ENCODE results near the gene CNN2. TPM values are rescaled to one million over a fixed set of nuclear protein-coding genes. Genes with fewer than 3 reads are reported as not detected.
A peak's percentile ranks its signal among the peaks of the same experiment; 100 is the strongest.
"Not testable (repeated sequence)": the region's sequence is repeated elsewhere in the genome, so short reads cannot be mapped to it uniquely, and the experiment has no call there.

Gene CNN2
- polyA plus RNA-seq, 3 donors, result 69.9 to 213 (median 144) TPM

GRCh38 chr19:1020868-1021425 is 5.5 kb upstream of the CNN2 start, which contains the start of gene TMEM259:
Gene TMEM259 (minus strand): TSS chr19:1021123. CDS start chr19:1020996, 127 bp downstream.
- Histone ChIP-seq H3K4me3 (replicated peaks in 1 of 3; ENCODE audit: low read depth in 2 of 3, low read length in 3 of 3) (peak within 1 kb of the TSS; percentile 45 to 96 (median 96)), H3K36me3 (replicated peaks in 1 of 2; ENCODE audit: control insufficient read depth in 1 of 2, insufficient read depth in 2 of 2, low read length in 2 of 2) (peaks cover 0 to 8% of the 10 kb centered on the region in 2 donors), H3K27ac (ENCODE audit: low read depth in 1 of 2, low read length in 2 of 2) (peak within 1 kb of the TSS; percentile 84 to 99), H3K9me3 (replicated peaks in 1 of 2; ENCODE audit: control insufficient read depth in 1 of 2, insufficient read depth in 1 of 2, low read length in 2 of 2) (no peaks in the 10 kb centered on the region), H3K4me1 (ENCODE audit: control insufficient read depth in 1 of 2, insufficient read depth in 2 of 2, low read length in 2 of 2) (peaks cover 53 to 55% of the 10 kb centered on the region in 2 donors), H3K9ac (ENCODE audit: insufficient read depth, low read length, poor library complexity, severe bottlenecking) (peak within 1 kb of the TSS; percentile 91), H3K4me2 (replicated peaks; ENCODE audit: extremely low read depth, low read length, poor library complexity, severe bottlenecking) (peak within 1 kb of the TSS; percentile 97), H2AFZ (ENCODE audit: insufficient read depth, low read depth, low read length, poor library complexity, severe bottlenecking) (peak within 1 kb of the TSS; percentile 51), H3K27me3 (ENCODE audit: control insufficient read depth in 2 of 2, insufficient read depth in 2 of 2, low read length in 2 of 2) (no peaks in the 10 kb centered on the region), H4K20me1 (ENCODE audit: insufficient read depth, low read length) (peaks cover 48% of the 10 kb centered on the region), H3K79me2 (ENCODE audit: insufficient read depth, low read length) (peaks cover 50% of the 10 kb centered on the region)
- Mint-ChIP-seq H3K27me3 (ENCODE audit: low read depth in 3 of 3) (no peaks in the 10 kb centered on the region), H3K4me3 (peak within 1 kb of the TSS; percentile 88 to 94), H3K27ac (peak within 1 kb of the TSS; percentile 95 to 99 (median 98)), H3K9me3 (no peaks in the 10 kb centered on the region), H3K4me1 (peaks cover 46% of the 10 kb centered on the region), H3K36me3 (peaks cover 2 to 16% of the 10 kb centered on the region in 2 donors)
- TF ChIP-seq CTCF (IDR thresholded peaks at IDR 0.05), result no peak
- intact Hi-C loops (cut with micrococcal nuclease), result loop anchor here in 1 of 2 donors (2.0 to 10.0 kb wide), 3 partner anchors 20 to 84 kb away; partner anchors contain the start of genes ABCA7, ARHGAP45 and GPX4
- DNase-seq, result peak; percentile 95 to 98 (median 97)
- WGBS (ENCODE audit: insufficient coverage), result under 1% methylated on average over 48 of the region's 68 CpGs

- H3K27me3 ChIP-seq (ENCODE audit: control insufficient read depth in 2 of 2, insufficient read depth in 2 of 2, low read length in 2 of 2); H3K4me3 Mint-ChIP-seq; H3K27me3 Mint-ChIP-seq (ENCODE audit: low read depth in 3 of 3); H3K4me3 ChIP-seq (replicated peaks in 1 of 3; ENCODE audit: low read depth in 2 of 3, low read length in 3 of 3); H3K36me3 ChIP-seq (replicated peaks in 1 of 2; ENCODE audit: control insufficient read depth in 1 of 2, insufficient read depth in 2 of 2, low read length in 2 of 2); H3K36me3 Mint-ChIP-seq; H2AFZ ChIP-seq (ENCODE audit: insufficient read depth, low read depth, low read length, poor library complexity, severe bottlenecking); H3K27ac ChIP-seq (ENCODE audit: low read depth in 1 of 2, low read length in 2 of 2); DNase-seq; H3K9me3 Mint-ChIP-seq; H3K9ac ChIP-seq (ENCODE audit: insufficient read depth, low read length, poor library complexity, severe bottlenecking); H3K4me2 ChIP-seq (replicated peaks; ENCODE audit: extremely low read depth, low read length, poor library complexity, severe bottlenecking); H3K9me3 ChIP-seq (replicated peaks in 1 of 2; ENCODE audit: control insufficient read depth in 1 of 2, insufficient read depth in 1 of 2, low read length in 2 of 2): not testable (repeated sequence)
- intact Hi-C loops (cut with micrococcal nuclease), result loop anchor here (2.0 to 10.0 kb wide), 3 partner anchors 15 to 81 kb away; partner anchors contain the start of genes ARHGAP45 (in 1 of the 2) and GPX4 (in 1 of the 2)
- 96% methylated on average over 4 of the region's 5 CpGs for WGBS (ENCODE audit: insufficient coverage)
- Histone ChIP-seq H3K79me2 (ENCODE audit: insufficient read depth, low read length) (peaks cover 50% of the 10 kb centered on the region), H4K20me1 (ENCODE audit: insufficient read depth, low read length) (peaks cover 39% of the 10 kb centered on the region), H3K4me1 (ENCODE audit: control insufficient read depth in 1 of 2, insufficient read depth in 2 of 2, low read length in 2 of 2) (peaks cover 44 to 50% of the 10 kb centered on the region in 2 donors)
- Mint-ChIP-seq H3K27ac (peak overlapping the region in 1 of 7 donors; percentile 25), H3K4me1 (peaks cover 30% of the 10 kb centered on the region)
Observed at GRCh38 chr19:1023883-1024188, 2.6 kb upstream of the CNN2 start.

GRCh38 chr19:1025080-1025479 is 1.3 kb upstream of the CNN2 start:
- not testable (repeated sequence) for H3K4me3 Mint-ChIP-seq; H3K9ac ChIP-seq (ENCODE audit: insufficient read depth, low read length, poor library complexity, severe bottlenecking); H3K4me3 ChIP-seq (replicated peaks in 1 of 3; ENCODE audit: low read depth in 2 of 3, low read length in 3 of 3); H3K9me3 ChIP-seq (replicated peaks in 1 of 2; ENCODE audit: control insufficient read depth in 1 of 2, insufficient read depth in 1 of 2, low read length in 2 of 2); H3K27me3 ChIP-seq (ENCODE audit: control insufficient read depth in 2 of 2, insufficient read depth in 2 of 2, low read length in 2 of 2); H3K9me3 Mint-ChIP-seq; H3K27me3 Mint-ChIP-seq (ENCODE audit: low read depth in 3 of 3); H3K27ac Mint-ChIP-seq; H3K36me3 ChIP-seq (replicated peaks in 1 of 2; ENCODE audit: control insufficient read depth in 1 of 2, insufficient read depth in 2 of 2, low read length in 2 of 2); H2AFZ ChIP-seq (ENCODE audit: insufficient read depth, low read depth, low read length, poor library complexity, severe bottlenecking); H3K27ac ChIP-seq (ENCODE audit: low read depth in 1 of 2, low read length in 2 of 2); H3K4me2 ChIP-seq (replicated peaks; ENCODE audit: extremely low read depth, low read length, poor library complexity, severe bottlenecking); H3K36me3 Mint-ChIP-seq; DNase-seq
- intact Hi-C loops (cut with micrococcal nuclease), result loop anchor here (2.0 to 10.0 kb wide), 2 partner anchors 14 to 80 kb away; partner anchors contain the start of gene GPX4 (in 1 of the 2)
- H3K4me1 Mint-ChIP-seq, result peaks cover 24% of the 10 kb centered on the region
- WGBS (ENCODE audit: insufficient coverage), result 60% methylated on average over 1 of the region's 6 CpGs
- Histone ChIP-seq H3K4me1 (ENCODE audit: control insufficient read depth in 1 of 2, insufficient read depth in 2 of 2, low read length in 2 of 2) (peaks cover 37 to 50% of the 10 kb centered on the region in 2 donors), H4K20me1 (ENCODE audit: insufficient read depth, low read length) (peaks cover 39% of the 10 kb centered on the region), H3K79me2 (ENCODE audit: insufficient read depth, low read length) (peaks cover 50% of the 10 kb centered on the region)

Data from CD14-positive monocyte (primary cell).